Activated CD4-positive, alpha-beta T cell treated with anti-CD3 and anti-CD28 coated beads, Interleukin-2, amount 50 U/mL, for 1 hour (primary cell): Measurements from ENCODE around the gene ATP11B.

Source experiments
- DNase-seq: peaks from one replicate; pipeline ENCODE4 v3.0.0-alpha.2; 2020

ATP11B gene

GRCh38 chr3:182792901-182793662, at the start of gene ATP11B:
TSS of gene ATP11B (plus strand) at chr3:182793504. CDS start at chr3:182793760, 256 bp downstream.
- DNase-seq: peak; percentile 75

DNA sequence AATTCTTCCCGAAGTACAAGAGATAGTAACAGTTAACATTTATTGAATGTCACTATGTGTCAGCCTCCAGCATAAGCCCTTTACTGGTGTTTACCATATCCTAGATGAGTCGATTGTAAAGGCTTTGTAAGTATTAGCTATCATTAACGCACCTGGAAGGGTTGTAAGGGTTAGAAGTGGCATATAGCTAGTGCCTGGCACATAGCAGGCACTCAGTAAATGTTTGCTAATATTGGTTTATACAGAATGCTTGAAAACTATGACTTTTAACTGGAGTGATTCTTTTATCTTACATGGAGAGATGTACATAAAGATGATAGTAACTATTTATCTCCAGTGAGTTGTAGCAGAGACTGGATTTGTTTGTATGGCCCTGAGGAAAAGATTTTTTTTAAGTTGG, 46.3 kb upstream of the ATP11B start:
- DNase-seq: no peak

GRCh38 chr3:182755308-182755707, 38.0 kb upstream of the ATP11B start:
- DNase-seq: no peak

GRCh38 chr3:182755712-182756111, 37.6 kb upstream of the ATP11B start:
- no peak for DNase-seq

- no peak for DNase-seq
Measured at GRCh38 chr3:182760576-182761164, 32.6 kb upstream of the ATP11B start.

- no peak for DNase-seq
Measured at GRCh38 chr3:182763896-182764295, 29.4 kb upstream of the ATP11B start.

- DNase-seq: no peak
Measured at GRCh38 chr3:182765287-182765686, 28.0 kb upstream of the ATP11B start.

- no peak for DNase-seq
Measured at GRCh38 chr3:182766099-182766498, 27.2 kb upstream of the ATP11B start.

GRCh38 chr3:182768413-182768812, 24.9 kb upstream of the ATP11B start:
- no peak for DNase-seq

GRCh38 chr3:182769673-182770072, 23.6 kb upstream of the ATP11B start:
- no peak for DNase-seq

DNA sequence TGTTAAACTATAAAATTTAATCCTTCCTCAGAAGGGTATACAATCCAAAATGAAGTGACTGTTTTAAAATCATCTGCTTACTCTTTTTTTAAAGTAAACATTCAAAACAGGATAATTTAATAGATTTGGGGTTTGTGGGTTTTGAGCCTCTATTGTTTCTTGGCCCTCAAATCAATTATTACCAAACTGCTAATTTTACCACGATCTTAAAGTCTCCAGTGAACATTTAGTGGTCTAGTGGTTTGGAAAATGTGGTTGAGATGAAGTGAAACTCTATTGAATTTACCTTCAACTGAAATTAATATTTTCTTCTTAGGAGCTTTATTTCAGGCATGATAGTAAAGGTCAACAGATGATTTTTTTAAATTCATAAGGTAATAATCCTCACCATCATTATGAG, 11.2 kb upstream of the ATP11B start:
- DNase-seq: no peak

- DNase-seq: no peak
Measured at GRCh38 chr3:182783106-182783505, 10.2 kb upstream of the ATP11B start.

DNA sequence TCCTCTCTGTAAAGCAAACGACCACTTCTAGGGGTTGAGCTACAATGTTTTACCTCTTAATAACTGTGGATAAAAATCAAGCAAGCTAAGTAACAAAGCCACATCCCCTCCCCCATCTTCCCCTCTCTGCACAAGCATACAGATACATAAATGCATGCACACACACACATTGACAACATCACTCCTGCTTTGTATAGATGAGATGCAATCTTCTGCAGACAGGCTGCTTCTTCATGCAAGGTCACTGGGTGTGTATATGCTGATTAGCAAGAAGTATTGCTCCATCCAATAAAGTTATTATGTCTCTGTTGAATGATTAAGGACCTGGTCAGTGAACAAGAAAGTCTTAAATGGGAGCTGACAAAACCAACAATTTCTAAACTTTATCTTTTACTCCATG, 8.8 kb upstream of the ATP11B start:
- no peak for DNase-seq

DNA sequence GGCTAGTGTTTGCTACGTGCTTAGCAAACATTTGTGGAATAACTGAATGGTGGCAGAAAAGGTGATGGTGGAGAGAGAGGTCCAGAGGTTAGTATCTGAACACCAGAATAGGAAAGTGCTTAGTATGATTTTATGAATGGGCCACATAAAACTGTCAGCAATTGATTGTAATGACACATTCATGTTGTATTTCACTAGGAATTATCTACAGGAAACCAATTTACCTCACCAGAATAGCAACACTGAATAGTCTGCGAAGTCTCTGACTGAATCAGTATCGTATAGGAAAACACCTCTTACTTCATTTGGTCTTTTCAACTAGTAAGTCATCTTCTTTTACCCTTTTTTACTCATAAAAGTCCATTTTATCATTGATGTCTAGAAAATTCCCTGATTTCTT, 8.2 kb upstream of the ATP11B start:
- DNase-seq: no peak

- no peak for DNase-seq
Measured at GRCh38 chr3:182785756-182786155, 7.5 kb upstream of the ATP11B start.

DNA sequence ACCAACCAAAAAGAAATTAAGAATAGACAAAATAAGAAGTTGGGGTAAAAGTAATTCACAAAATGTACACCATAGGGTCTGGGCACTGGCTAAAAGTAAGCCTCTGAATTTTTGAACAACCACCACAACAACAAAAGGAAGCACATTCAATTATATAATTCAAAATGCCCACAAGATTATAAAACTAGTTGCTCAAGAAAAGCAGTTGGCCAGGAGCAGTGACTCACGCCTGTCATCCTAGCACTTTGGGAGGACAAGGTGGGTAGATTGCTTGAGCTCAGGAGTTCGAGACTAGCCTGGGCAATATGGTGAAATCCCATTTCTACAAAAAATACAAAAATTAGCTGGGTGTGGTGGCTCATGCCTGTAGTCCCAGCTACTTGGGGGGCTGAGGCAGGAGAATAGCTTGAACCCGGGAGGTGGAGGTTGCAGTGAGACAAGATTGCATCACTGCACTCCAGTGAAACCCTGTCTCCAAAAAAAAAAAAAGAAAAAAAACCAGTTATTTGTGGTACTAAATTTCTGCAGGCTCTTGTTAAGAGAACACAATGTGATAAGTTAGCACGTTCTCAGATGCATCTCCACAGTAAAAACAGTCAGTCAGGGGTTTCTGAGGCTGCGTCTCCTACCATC, 6.6 kb upstream of the ATP11B start:
- no peak for DNase-seq

- DNase-seq: no peak
Measured at GRCh38 chr3:182787302-182788036, 5.8 kb upstream of the ATP11B start.

GRCh38 chr3:182789371-182789770, 3.9 kb upstream of the ATP11B start:
- DNase-seq: no peak

DNA sequence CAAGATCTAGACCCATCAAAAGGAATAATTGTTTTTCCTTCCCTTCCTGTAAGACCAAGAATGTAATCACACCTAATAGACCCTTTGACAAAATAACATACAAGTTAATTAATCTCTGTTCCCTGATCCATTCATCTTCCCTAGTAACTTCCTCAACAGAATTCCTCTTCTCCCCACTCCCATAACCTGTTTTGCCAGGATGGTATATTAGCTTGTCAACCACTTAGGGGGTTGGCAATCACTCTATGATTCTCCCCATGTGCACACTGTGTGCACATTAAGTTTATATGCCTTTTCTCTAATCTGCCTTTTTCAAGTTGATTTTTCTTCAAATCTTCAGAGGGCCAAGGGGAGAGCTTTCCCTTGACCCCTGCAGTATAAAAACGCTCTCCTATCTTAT, 2.7 kb upstream of the ATP11B start:
- DNase-seq: no peak

DNA sequence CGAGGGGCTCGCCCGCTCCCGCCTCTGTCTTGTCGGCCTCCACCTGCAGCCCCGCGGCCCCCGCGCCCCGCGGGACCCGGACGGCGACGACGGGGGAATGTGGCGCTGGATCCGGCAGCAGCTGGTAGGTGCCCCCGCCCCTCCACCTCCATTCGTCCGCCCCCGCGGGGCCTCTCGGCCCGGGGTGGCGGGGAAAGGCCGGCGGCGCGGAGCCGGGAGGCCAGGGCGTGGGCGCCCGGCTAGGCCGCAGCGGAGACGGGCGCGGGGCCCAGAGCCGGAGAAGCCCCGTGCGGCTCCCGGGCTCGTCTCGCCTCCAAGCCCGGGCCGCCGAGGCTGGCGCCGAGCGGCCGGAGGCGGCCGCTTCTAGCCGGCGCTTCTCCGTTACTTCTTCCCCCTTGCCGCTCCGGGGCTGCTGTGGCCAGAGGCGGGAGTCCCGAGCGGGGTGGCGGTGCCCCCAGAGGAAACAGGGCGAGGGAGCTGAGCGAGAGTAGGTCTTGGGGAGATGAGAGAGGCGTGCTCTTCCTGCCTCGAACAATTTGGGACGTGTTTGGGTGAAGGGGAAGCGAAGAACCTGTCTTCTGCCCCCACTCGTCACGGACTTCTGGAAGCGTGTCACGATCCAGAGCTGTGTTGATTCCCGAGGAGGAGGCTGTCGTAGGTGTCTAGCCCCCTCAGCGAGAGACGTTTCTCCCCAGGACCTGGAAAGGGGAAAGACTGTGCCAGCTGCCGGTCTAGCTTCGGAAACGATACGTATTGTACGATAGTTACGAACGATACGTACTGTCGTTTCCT, 555 bp downstream of the ATP11B start:
- DNase-seq: peak; percentile 16

DNA sequence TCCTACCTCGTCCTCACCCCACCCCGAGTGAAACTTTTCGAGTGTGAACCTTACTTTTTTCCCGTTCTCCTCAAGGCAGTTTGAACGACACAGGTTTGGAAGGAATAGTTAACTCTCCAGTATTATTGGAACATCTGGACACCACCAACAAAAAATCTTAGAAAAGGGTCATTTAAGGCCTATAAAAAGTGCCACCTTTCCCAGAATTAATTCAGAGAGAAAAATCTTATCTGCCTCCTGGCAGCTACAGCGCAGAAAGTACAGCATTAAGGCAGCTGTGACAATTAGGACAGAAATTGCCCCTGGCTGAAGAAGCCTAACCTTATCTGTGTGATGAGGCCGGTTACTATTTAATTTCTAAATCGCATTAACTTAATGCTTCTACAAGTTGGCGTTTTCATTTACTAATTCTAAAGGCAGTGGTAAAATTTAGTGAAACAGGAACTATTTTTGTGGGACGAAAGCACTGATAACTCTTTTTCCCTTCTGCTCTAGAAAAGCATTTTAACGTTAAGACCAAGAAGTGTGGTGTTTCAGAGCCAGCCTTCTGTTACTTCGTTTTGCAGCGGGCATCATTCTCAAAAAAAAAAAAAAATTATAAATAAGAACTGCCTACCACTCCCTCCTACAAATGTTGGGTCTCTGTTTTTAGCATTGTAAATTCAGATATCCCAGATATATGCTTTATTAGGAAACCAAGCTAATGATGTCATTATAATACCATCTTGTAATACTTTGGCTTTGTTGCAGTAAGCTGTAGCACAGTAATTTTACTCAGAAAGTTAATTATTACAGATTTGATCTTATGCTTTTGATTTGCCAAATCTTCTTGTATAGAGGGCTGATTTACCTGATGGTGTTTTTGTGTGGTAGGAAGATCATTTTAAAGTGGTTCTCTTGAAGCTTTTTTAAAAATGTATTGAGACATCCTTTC, 1.4 kb downstream of the ATP11B start:
- no peak for DNase-seq

GRCh38 chr3:182795389-182795782, 2.1 kb downstream of the ATP11B start:
- DNase-seq: peak; percentile 15
